Mononuclear cell (primary cell): Measurements from ENCODE around the gene HMGCL. TPM values are rescaled to one million over a fixed set of nuclear protein-coding genes. Genes with fewer than 3 reads are reported as not detected.
A peak's percentile ranks its signal among the peaks of the same experiment; 100 is the strongest.
"Not testable (repeated sequence)": the region's sequence is repeated elsewhere in the genome, so short reads cannot be mapped to it uniquely, and the experiment has no call there.

Experiments used
- H3K27me3 ChIP-seq: 2 replicates; pipeline ENCODE4 v1.6.0; 2011; ENCODE audit warnings: low read length, control low read depth; ENCODE audit not compliant: insufficient read depth
- H3K4me1 ChIP-seq: 2 replicates; pipeline ENCODE4 v1.5.1; 2011; ENCODE audit warnings: mild to moderate bottlenecking, low read length, control low read depth; ENCODE audit not compliant: insufficient read depth
- H3K4me3 ChIP-seq: 2 replicates; pipeline ENCODE4 v1.5.1; 2011; ENCODE audit warnings: mild to moderate bottlenecking, low read length, moderate library complexity
- H3K9me3 ChIP-seq: 2 replicates; pipeline ENCODE4 v1.5.1; 2011; ENCODE audit warnings: low read depth, mild to moderate bottlenecking, control low read depth, low read length
- total RNA-seq: library from RNA; depleted of rRNA; stranded (reverse); fragments of >200 nt; gene quantifications from one replicate; pipeline ENCODE4 v1.2.3, GENCODE V29; 2012

HMGCL gene
- total RNA-seq, 1 donor, result 7.3 TPM

DNA sequence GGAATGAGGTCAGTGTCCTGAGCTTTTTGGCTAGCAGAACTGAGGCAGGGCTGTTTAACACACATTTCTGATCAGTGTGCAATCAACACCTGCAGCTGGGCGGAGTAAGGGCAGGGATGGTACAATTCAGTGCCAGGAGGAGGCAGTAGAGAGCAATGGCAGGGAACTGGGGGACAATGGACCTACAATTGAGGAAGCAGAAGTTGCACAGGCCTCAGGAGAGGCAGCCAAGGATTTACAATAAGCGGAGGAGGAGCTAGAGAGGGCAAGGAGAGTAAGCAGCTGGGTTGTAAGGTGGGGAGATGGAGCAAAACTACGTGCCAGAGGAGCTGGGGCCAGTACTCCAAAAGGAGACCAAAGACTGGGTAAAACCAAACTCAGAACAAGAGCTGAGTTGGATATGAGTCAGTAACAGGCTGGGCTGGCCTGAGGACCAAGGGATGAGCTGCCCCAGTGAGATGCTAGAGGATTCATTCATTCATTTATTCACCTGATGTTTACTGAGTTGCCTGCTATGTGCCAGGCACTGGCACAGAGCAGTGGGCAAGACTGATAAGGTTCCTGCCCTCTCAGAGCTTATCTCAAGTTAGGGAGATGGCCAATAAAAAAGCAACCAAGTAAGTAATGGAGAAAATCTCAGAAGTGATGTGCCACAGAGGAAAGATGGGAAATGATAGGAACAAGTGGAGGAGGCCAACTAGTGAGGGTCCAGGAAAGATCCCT is 14.2 kb downstream of the HMGCL start:
- Histone ChIP-seq H3K4me3 (no peak overlapping the region), H3K9me3 (no peaks in the 10 kb centered on the region), H3K27me3 (no peaks in the 10 kb centered on the region), H3K4me1 (peaks cover 47% of the 10 kb centered on the region)

DNA sequence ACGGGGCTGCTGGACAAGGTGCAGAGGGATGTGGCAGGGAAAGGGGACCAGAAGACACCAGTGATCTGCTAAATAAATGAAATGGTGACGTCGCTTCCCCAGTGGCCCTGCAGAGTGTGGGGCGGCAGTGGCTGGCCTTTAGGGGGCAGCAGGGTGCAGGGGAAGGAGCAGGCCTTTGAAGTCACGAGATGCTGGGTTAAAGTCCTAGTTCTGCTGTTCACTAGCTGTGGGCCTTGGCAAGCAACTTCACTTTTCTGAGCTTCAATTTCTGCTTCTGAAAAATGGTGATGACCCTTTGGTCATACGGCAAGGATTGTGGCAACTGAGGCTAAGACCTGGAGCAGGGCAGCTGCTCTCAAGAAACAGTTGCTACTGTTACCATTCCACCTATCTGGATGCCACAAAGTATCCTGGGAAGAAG is 15.5 kb downstream of the HMGCL start:
- H3K27me3 ChIP-seq, result no peaks in the 10 kb centered on the region
- no peak overlapping the region for H3K4me3 ChIP-seq
- H3K4me1 ChIP-seq, result peaks cover 55% of the 10 kb centered on the region
- no peaks in the 10 kb centered on the region for H3K9me3 ChIP-seq

- Histone ChIP-seq H3K4me1 (peaks cover 63% of the 10 kb centered on the region), H3K4me3 (no peak overlapping the region), H3K27me3 (no peaks in the 10 kb centered on the region)
Observed at GRCh38 chr1:23807453-23807852, 17.8 kb downstream of the HMGCL start.

GRCh38 chr1:23806280-23806679 is 18.9 kb downstream of the HMGCL start:
- Histone ChIP-seq H3K27me3 (no peaks in the 10 kb centered on the region), H3K4me3 (no peak overlapping the region), H3K9me3 (no peaks in the 10 kb centered on the region), H3K4me1 (peaks cover 67% of the 10 kb centered on the region)

More at GRCh38 chr1:23807453-23807852, 17.8 kb downstream of the HMGCL start:
- H3K9me3 ChIP-seq, result no peaks in the 10 kb centered on the region

DNA sequence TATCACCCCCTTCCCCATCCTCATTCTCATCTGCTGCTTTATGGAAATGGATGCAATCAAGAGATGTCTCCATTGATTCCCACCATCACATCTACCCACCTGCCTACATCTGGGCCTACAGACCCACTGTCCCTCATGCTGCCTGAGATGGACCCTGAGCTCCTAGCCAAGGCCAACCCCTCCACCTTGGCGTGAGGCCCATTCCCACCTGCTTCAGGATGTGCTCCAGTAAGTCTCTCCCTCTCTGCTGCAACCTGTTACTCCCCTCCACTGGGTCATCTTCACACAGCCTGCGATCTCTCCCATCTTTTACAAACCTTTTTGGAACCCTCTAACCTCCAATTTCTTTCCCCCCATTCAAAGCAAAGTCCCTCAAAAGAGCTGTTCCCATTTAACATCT is 20.2 kb downstream of the HMGCL start:
- no peaks in the 10 kb centered on the region for H3K9me3 ChIP-seq
- peaks cover 58% of the 10 kb centered on the region for H3K4me1 ChIP-seq
- H3K27me3 ChIP-seq, result no peaks in the 10 kb centered on the region
- no peak overlapping the region for H3K4me3 ChIP-seq

DNA sequence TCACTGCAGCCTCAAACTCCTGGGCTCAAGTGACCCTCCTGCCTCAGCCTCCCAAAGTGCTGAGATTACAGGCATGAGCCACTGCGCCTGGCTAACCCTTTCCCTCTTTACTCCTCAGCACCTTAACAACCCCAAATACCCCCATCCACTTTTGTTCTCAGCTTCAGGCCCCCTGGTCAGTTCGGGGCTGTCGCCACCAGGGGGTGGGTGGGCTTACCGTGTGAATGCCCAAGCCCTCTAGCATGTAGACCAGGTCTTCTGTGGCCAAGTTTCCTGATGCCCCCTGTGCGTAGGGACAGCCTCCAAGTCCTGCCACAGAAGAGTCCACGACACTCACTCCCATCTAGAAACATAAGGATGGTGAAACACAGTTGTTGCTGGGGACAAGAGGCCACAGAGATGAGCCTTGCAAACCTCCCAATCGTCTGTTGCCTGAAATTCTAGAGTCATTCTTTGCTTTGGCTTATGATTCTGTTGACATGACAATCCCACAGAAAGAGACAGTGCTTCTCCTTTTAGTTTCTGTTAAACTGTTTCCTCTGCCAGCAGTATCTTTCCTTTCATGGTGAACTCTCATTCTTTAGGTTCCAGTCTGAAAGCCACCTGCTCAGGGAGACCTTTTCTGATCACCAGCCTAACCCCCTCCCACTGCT is 20.9 kb downstream of the HMGCL start:
- Histone ChIP-seq H3K27me3 (no peaks in the 10 kb centered on the region), H3K4me1 (peaks cover 58% of the 10 kb centered on the region), H3K9me3 (no peaks in the 10 kb centered on the region), H3K4me3 (no peak overlapping the region)

GRCh38 chr1:23803674-23804073 is 21.6 kb downstream of the HMGCL start:
- Histone ChIP-seq H3K4me3 (no peak overlapping the region), H3K9me3 (no peaks in the 10 kb centered on the region), H3K4me1 (peaks cover 64% of the 10 kb centered on the region), H3K27me3 (no peaks in the 10 kb centered on the region)

- H3K27me3 ChIP-seq, H3K9me3 ChIP-seq, H3K4me3 ChIP-seq: not testable (repeated sequence)
- peaks cover 58% of the 10 kb centered on the region for H3K4me1 ChIP-seq
Observed at GRCh38 chr1:23802809-23803342, 22.4 kb downstream of the HMGCL start.

DNA sequence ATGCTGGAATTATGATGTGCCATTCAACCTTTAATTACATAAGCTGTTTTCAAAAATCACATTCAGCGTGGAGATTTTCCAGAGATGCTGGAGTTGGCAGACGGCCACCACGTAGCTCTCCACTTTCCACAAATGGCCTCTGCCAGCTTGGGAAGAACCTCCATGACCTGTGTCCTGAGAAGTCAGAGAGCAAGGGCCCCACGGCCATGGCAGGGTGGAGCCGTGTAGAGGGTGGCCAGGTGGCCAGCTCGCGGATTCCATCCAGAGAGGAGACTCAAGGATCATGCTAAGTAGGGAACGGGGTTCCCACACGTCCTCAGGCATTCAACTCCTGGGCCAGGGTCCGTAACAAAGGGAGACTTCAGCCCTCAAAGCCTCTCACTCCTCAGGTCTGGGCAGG is 23.4 kb downstream of the HMGCL start:
- H3K9me3 ChIP-seq, result no peaks in the 10 kb centered on the region
- peaks cover 48% of the 10 kb centered on the region for H3K4me1 ChIP-seq
- H3K4me3 ChIP-seq, result no peak overlapping the region
- no peaks in the 10 kb centered on the region for H3K27me3 ChIP-seq

DNA sequence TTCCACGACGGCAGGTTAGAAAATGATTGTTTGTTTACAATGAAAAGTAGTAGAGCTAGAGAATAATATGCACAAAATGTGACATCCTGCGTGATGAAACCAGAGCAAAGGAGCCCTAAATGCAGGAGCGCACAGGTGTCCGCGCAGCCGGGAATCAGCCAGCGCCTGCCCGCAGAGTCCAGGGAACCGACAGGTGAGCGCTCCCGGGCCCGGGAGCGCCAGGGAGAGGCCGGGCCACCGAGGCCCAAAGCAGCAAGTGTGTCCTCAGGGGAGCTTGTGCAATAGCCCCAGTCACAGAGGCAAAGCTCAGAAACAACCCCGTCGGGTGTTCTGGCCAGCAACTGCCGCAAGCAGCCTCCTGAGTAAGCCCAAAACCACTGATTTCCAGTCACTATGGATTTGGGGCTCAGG is 23.9 kb downstream of the HMGCL start:
- Histone ChIP-seq H3K9me3 (no peaks in the 10 kb centered on the region), H3K4me1 (peaks cover 42% of the 10 kb centered on the region), H3K4me3 (peak overlapping the region; percentile 70), H3K27me3 (no peaks in the 10 kb centered on the region)

- no peaks in the 10 kb centered on the region for H3K27me3 ChIP-seq
- H3K4me1 ChIP-seq, result peaks cover 41% of the 10 kb centered on the region
- H3K4me3 ChIP-seq, result peak within 1 kb of the TSS; percentile 70
Observed at GRCh38 chr1:23800400-23801337, 24.6 kb downstream of the HMGCL start, which contains the start of gene GALE. TSS of gene GALE (minus strand) at chr1:23800754. CDS start at chr1:23799007, 1,747 bp downstream.

DNA sequence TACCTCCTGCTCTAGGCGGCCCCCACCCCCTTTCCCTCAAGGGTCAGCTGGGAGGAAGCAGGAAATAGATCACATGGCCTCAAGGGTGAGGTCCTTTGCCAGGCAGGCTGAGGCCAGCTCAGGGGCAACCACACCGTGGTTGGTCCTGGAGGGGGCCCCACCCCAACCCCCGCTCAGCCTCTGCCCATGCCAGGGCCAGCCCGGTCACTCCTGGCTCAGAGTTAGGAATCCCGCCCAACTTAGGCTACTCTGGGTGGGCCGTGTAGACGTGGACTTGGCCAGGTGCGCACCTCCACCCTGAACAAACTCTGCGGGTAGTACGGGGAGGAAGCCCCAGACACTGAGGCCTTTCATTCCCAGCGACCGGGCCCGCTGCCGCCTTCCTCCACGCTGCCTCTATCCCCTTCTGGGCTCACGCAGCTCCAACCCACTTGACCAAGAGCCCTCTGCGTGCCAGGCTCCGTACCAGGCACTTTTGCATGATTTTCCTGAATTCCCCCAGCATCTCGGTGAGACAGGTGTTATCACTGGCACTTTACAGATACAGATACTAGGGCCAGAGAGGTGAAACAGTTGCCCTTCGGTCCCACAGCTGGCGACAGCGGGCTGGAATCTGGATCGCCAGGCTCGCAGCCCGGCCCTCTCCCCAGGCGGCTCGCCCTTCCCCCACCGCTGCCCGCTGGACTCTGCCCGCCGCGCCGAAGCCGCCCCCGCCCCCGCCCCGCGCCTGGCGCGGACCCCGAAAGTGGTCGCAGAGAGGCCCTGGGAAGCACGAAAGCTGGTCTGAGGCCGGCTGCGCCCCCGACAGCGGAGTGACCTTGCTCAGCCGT is 25.4 kb downstream of the HMGCL start:
- no peaks in the 10 kb centered on the region for H3K27me3 ChIP-seq
- no peaks in the 10 kb centered on the region for H3K9me3 ChIP-seq
- peaks cover 33% of the 10 kb centered on the region for H3K4me1 ChIP-seq
- peak overlapping the region; percentile 70 for H3K4me3 ChIP-seq

More at GRCh38 chr1:23800400-23801337, 24.6 kb downstream of the HMGCL start, which contains the start of gene GALE:
- no peaks in the 10 kb centered on the region for H3K9me3 ChIP-seq

- H3K4me3 ChIP-seq, result no peak overlapping the region
- H3K4me1 ChIP-seq, result peaks cover 31% of the 10 kb centered on the region
- no peaks in the 10 kb centered on the region for H3K27me3 ChIP-seq
- H3K9me3 ChIP-seq, result no peaks in the 10 kb centered on the region
Observed at GRCh38 chr1:23799255-23799569, 26.0 kb downstream of the HMGCL start.

DNA sequence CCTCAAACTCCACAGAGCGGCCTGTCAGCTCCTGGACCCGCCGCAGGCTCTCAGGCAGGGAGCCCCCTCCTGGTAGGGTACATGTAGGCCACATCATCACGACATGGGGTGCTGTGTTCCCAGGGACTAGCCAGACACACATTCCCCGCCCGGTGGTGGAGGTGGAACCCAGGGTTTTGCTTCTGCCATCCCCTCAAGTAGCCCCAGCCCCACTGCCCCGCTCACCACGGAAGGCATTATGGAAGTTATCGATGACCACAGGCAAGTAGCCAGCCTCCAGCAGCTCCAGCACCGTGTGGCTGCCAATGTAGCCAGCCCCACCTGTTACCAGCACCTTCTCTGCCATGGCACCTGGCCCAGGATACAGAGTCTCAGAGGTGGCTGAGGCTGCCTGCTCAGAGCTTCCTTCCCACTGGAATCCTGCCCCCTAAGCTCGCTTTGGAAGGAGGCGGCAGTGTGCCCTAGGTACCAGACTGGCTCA is 26.5 kb downstream of the HMGCL start:
- Histone ChIP-seq H3K9me3 (no peaks in the 10 kb centered on the region), H3K4me3 (no peak overlapping the region), H3K4me1 (peaks cover 26% of the 10 kb centered on the region), H3K27me3 (no peaks in the 10 kb centered on the region)
